Vagina (tissue), 2 donors: ENCODE measurements around the gene SLC16A12. TPM values are rescaled to one million over a fixed set of nuclear protein-coding genes. Genes with fewer than 3 reads are reported as not detected.

Experiments used
- DNase-seq, 2 donors: peaks; one replicate each; pipeline ENCODE4 v3.0.0-alpha.2; 2017; ENCODE audit errors: extremely low spot score in 2 of 2
- H3K27ac ChIP-seq: fragments of 200-600 bp; sonication (generic); one replicate; pipeline ENCODE4 v1.5.1; 2019
- H3K27me3 ChIP-seq: fragments of 200-600 bp; sonication (generic); one replicate; pipeline ENCODE4 v1.5.1; 2019
- H3K36me3 ChIP-seq, 2 donors: fragments of 200-600 bp; sonication (generic); one replicate each; pipeline ENCODE4 v1.5.1; 2017 to 2019
- H3K4me1 ChIP-seq: fragments of 200-600 bp; sonication (generic); one replicate; pipeline ENCODE4 v1.5.1; 2019
- H3K4me3 ChIP-seq, 2 donors: fragments of 200-600 bp; sonication (generic); 1 replicate in 1 of 2; 2 replicates in 1 of 2; pipeline ENCODE4 v1.5.1; 2016 to 2019
- H3K9me3 ChIP-seq: fragments of 200-600 bp; sonication (generic); one replicate; pipeline ENCODE4 v1.5.1; 2019
- POLR2A ChIP-seq, 2 donors: fragments of 450-650 bp; IDR thresholded peaks; one replicate each; pipeline ENCODE4 v1.6.1; 2017; ENCODE audit warnings: antibody characterized with exemption in 2 of 2, mild to moderate bottlenecking in 2 of 2, moderate library complexity in 2 of 2
- POLR2AphosphoS5 ChIP-seq, 2 donors: sonication (generic); formaldehyde crosslinking; IDR thresholded peaks; one replicate each; pipeline ENCODE4 v1.9.0; 2017; ENCODE audit warnings: antibody characterized with exemption in 2 of 2, mild to moderate bottlenecking in 2 of 2, low read depth in 1 of 2; ENCODE audit not compliant: insufficient read depth in 1 of 2
- intact Hi-C: fragments of 100-400 bp; cut with DNase I; formaldehyde crosslinking; loops from one replicate; pipeline ENCODE4 v1.15.1; 2023
- total RNA-seq: library from RNA; depleted of rRNA; stranded (reverse); fragments of >200 nt; gene quantifications from one replicate; pipeline ENCODE4 v1.2.3, GENCODE V29; 2016
- TF ChIP-seq, protein P1 (sequence below), 3 experiments: fragments of 450-650 bp in 2 of 3; fragments of 200-600 bp in 1 of 3; sonication (generic) in 1 of 3; IDR thresholded peaks; one replicate each; pipeline ENCODE4 v1.5.1; 2017 to 2019; ENCODE audit warnings: antibody characterized with exemption in 3 of 3, mild to moderate bottlenecking in 2 of 3, moderate library complexity in 2 of 3

The SLC16A12 gene
- total RNA-seq, 1 donor from 2014 or later: 3.7 TPM

DNA sequence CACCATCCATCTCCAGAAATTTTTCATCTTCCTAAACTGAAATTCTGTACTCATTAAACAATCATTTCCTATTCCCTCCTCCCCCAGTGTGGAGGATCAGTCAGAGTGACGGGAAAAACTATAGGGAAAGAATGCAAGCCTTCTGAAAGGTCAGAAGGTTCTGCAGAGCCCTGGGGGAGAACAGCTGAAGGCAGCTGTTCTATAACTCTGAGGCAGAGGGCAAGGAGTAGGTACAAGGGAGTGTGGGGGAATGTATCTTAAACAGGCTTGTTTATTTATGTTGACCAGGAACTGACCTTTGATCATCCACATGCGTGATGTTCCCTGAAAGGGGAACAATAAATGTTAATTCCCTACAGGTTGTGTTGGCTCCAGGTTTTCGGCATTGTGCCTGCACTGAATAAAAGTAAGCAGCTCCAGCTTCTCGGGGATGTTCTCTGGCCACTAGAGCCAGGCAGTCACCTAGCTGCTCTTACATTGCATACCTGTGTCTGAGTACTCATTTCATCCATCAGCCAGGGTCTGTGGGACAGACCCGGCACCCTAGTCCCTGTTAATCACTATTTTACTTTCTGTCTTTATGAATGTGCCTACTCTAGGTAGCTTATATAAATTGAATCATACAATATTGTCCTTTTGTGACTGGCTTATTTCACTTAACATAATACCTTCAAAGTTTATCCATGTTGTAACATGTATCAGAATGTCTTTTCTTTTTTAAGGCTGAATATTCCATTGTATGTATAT is 137.2 kb downstream of the SLC16A12 start:
- DNase-seq: peak in 1 of 2 donors; percentile 6
- Histone ChIP-seq H3K27ac (no peak overlapping the region), H3K9me3 (no peaks in the 10 kb centered on the region), H3K36me3 (peaks cover 0 to 13% of the 10 kb centered on the region in 2 donors), H3K4me1 (peaks cover 26% of the 10 kb centered on the region), H3K4me3 (no peak overlapping the region), H3K27me3 (no peaks in the 10 kb centered on the region)
- no peak for TF ChIP-seq POLR2A (IDR thresholded peaks at IDR 0.05)
- TF ChIP-seq, protein P1, sequence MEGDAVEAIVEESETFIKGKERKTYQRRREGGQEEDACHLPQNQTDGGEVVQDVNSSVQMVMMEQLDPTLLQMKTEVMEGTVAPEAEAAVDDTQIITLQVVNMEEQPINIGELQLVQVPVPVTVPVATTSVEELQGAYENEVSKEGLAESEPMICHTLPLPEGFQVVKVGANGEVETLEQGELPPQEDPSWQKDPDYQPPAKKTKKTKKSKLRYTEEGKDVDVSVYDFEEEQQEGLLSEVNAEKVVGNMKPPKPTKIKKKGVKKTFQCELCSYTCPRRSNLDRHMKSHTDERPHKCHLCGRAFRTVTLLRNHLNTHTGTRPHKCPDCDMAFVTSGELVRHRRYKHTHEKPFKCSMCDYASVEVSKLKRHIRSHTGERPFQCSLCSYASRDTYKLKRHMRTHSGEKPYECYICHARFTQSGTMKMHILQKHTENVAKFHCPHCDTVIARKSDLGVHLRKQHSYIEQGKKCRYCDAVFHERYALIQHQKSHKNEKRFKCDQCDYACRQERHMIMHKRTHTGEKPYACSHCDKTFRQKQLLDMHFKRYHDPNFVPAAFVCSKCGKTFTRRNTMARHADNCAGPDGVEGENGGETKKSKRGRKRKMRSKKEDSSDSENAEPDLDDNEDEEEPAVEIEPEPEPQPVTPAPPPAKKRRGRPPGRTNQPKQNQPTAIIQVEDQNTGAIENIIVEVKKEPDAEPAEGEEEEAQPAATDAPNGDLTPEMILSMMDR (IDR thresholded peaks at IDR 0.05): no peak
- no peak for TF ChIP-seq POLR2AphosphoS5 (IDR thresholded peaks at IDR 0.05; ENCODE audit: insufficient read depth in 1 of 2, low read depth in 1 of 2)
- intact Hi-C loops: no loop called here

GRCh38 chr10:89395141-89395540 is 140.3 kb downstream of the SLC16A12 start:
- no peaks in the 10 kb centered on the region for H3K27me3 ChIP-seq
- H3K36me3 ChIP-seq: no peaks in the 10 kb centered on the region
- intact Hi-C loops: no loop called here
- no peak overlapping the region for H3K27ac ChIP-seq
- no peak overlapping the region for H3K4me3 ChIP-seq
- peak in 1 of 2 donors; percentile 80 for DNase-seq
- no peaks in the 10 kb centered on the region for H3K9me3 ChIP-seq
- H3K4me1 ChIP-seq: peaks cover 32% of the 10 kb centered on the region
- TF ChIP-seq POLR2A (IDR thresholded peaks at IDR 0.05) (no peak), POLR2AphosphoS5 (IDR thresholded peaks at IDR 0.05; ENCODE audit: insufficient read depth in 1 of 2, low read depth in 1 of 2) (no peak)
- TF ChIP-seq, protein P1 (IDR thresholded peaks at IDR 0.05): no peak

GRCh38 chr10:89393898-89394297 is 141.5 kb downstream of the SLC16A12 start:
- no peak for TF ChIP-seq POLR2A (IDR thresholded peaks at IDR 0.05)
- TF ChIP-seq, protein P1 (IDR thresholded peaks at IDR 0.05): no peak
- TF ChIP-seq POLR2AphosphoS5 (IDR thresholded peaks at IDR 0.05; ENCODE audit: insufficient read depth in 1 of 2, low read depth in 1 of 2): no peak

DNA sequence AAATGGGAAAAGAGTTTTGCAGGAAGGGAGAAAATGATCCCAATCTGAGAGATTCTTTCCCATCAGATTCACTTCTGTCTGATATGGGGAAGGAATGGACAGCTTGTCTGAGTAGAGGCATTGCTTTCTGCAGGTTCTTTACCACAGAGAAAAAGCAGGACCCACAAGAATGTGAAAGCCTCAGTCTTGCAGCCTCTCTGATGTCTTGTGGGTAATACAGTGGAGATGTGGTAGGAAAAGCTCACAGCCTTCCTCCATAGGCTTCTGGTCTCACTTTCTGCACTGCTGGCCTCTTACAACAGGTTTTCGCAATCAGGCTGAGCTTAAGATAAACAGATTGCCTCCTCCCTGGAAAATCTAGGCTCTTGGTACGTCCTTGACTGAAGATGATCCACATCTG is 142.4 kb downstream of the SLC16A12 start:
- intact Hi-C loops: no loop called here
- Histone ChIP-seq H3K36me3 (no peaks in the 10 kb centered on the region), H3K4me3 (peak overlapping the region; percentile 48 to 57), H3K9me3 (no peaks in the 10 kb centered on the region), H3K4me1 (peaks cover 30% of the 10 kb centered on the region), H3K27ac (peak overlapping the region; percentile 85), H3K27me3 (no peaks in the 10 kb centered on the region)
- peak; percentile 46 to 88 for DNase-seq
- TF ChIP-seq, protein P1 (IDR thresholded peaks at IDR 0.05): no peak
- TF ChIP-seq POLR2A (IDR thresholded peaks at IDR 0.05) (no peak), POLR2AphosphoS5 (IDR thresholded peaks at IDR 0.05; ENCODE audit: insufficient read depth in 1 of 2, low read depth in 1 of 2) (no peak)

More at GRCh38 chr10:89393898-89394297, 141.5 kb downstream of the SLC16A12 start:
- peak overlapping the region; percentile 85 for H3K27ac ChIP-seq
- peak overlapping the region; percentile 48 to 57 for H3K4me3 ChIP-seq
- no peaks in the 10 kb centered on the region for H3K27me3 ChIP-seq
- DNase-seq: no peak
- H3K9me3 ChIP-seq: no peaks in the 10 kb centered on the region
- H3K4me1 ChIP-seq: peaks cover 32% of the 10 kb centered on the region
- intact Hi-C loops: no loop called here
- H3K36me3 ChIP-seq: no peaks in the 10 kb centered on the region
